Heart left ventricle (tissue), 13 donors: ENCODE data around the gene TCF23.

Experiments
- CTCF ChIP-seq, 12 donors: fragments of 200-600 bp; sonication (generic) in 4 of 12; IDR thresholded peaks; one replicate each; pipeline versions ENCODE4 v1.5.0 to v1.8.0; 2018 to 2022; ENCODE audit warnings: antibody characterized with exemption in 12 of 12, mild to moderate bottlenecking in 5 of 12
- POLR2A ChIP-seq, 2 donors: fragments of 450-650 bp; IDR thresholded peaks; one replicate each; pipeline ENCODE4 v1.6.1; 2017; ENCODE audit warnings: antibody characterized with exemption in 2 of 2, mild to moderate bottlenecking in 2 of 2, moderate library complexity in 2 of 2
- donor health status: ischemic (EF 13 %, LVEDD 7.1; RV severe dilation, severe dysfunction).
- donor health status: DM: no; HTN: yes; CAD: no.
- donor health status: DM: no; HTN: no; CAD: no.
- donor health status: ischemic (EF 25% LVEDD 6.9; RV normal size, moderate dysfunction).
- donor health status: ischemic (EF 25% LVEDD 5.7; RV mildly dilated, moderate dysfunction).
- donor health status: ischemic (EF 35%, LVEDD 5.7; RV mildly dilated, moderate dysfunction).
- donor health status: nonischemic (EF 11% LVEDD 7.7; RV severe dilation, severe dysfunction).
- donor health status: DM: yes; HTN: yes; CAD: no.
- donor health status: PGD.
- donor health status: ischemic (EF 29% LVEDD 5.4; RV normal size, mild dysfunction).
- donor health status: nonischemic (EF 23%, LVEDD 6.1; RV moderate dilation, normal function).

- TF ChIP-seq CTCF (IDR thresholded peaks at IDR 0.05): no peak
- no peak for TF ChIP-seq POLR2A (IDR thresholded peaks at IDR 0.05)
Measured at GRCh38 chr2:27175330-27175729, 26.5 kb downstream of the TCF23 start.
